Mesodermal cell (in vitro differentiated cells): ENCODE measurements around the gene MRTO4.
"Not testable (repeated sequence)": the region's sequence is repeated elsewhere in the genome, so short reads cannot be mapped to it uniquely, and the experiment has no call there.

Experiments
- H3K27ac ChIP-seq: 2 replicates; pipeline ENCODE4 v1.7.0; 2013; ENCODE audit warnings: mild to moderate bottlenecking, low read depth, low read length, moderate library complexity; ENCODE audit not compliant: severe bottlenecking
- H3K36me3 ChIP-seq: 2 replicates; pipeline ENCODE4 v1.7.1; 2013; ENCODE audit warnings: mild to moderate bottlenecking, low read length, moderate library complexity; ENCODE audit not compliant: control insufficient read depth, insufficient read depth
- H3K4me1 ChIP-seq: one replicate; pipeline ENCODE4 v1.7.1; 2013; ENCODE audit warnings: mild to moderate bottlenecking, low read length; ENCODE audit not compliant: insufficient read depth, control insufficient read depth, poor library complexity, severe bottlenecking
- H3K4me3 ChIP-seq: 2 replicates; pipeline ENCODE4 v1.7.0; 2013; ENCODE audit warnings: low read length, control low read depth, mild to moderate bottlenecking; ENCODE audit not compliant: insufficient read depth, poor library complexity, severe bottlenecking; ENCODE audit errors: extremely low read depth
- H3K9me3 ChIP-seq: 2 replicates; pipeline ENCODE4 v1.7.1; 2013; ENCODE audit warnings: mild to moderate bottlenecking, low read length, moderate library complexity; ENCODE audit not compliant: control insufficient read depth
- WGBS, 2 experiments: methylation state at CpG; one replicate each; pipeline ENCODE4 v1.1.5; 2013; ENCODE audit warnings: missing lambda C conversion rate in 2 of 2; ENCODE audit not compliant: insufficient coverage in 2 of 2; 5-methylcytosine and 5-hydroxymethylcytosine counted together

Gene MRTO4

DNA sequence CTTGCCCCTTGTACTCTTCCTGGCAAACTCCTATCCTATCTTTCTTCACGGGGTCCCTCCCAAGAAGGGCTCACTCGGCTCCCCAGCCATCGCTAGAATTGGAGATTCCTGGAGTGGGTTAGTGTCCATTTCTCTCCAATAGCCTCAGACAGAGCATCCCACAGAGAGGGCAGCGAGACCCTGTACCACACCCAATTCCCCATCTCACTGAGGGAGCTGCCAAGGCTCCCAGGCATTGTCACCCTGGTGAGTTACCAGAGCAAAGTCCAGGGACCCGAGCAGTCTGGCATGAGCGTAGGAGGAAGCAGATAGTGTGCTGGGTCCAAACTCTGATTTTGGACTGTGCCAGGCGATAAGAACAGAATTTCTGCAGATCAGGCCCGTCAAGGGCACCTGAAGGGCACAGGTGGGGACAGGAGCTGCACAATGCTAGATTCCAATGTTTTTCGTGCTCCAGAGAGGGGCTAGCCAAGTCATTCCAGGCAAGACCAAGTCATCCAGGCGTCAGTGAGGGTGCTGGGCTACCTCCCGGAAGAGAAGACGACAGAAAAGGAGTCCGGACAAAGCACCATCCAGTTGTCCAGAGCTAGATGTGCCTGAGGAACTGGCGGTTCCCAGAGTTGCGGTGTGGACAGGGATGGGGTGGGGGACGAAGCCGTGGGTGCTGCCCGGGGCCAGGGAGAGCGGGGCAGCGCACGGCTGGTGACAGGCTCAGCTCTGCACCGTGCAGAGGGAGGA lies 21.7 kb downstream of the MRTO4 start:
- H3K9me3 ChIP-seq = no peaks in the 10 kb centered on the region
- no peak overlapping the region for H3K4me3 ChIP-seq
- H3K36me3 ChIP-seq = no peaks in the 10 kb centered on the region
- no peak overlapping the region for H3K27ac ChIP-seq
- 94 to 95% methylated on average over 19 to 21 of the region's 22 CpGs for WGBS, 2 experiments
- H3K4me1 ChIP-seq = no peaks in the 10 kb centered on the region

DNA sequence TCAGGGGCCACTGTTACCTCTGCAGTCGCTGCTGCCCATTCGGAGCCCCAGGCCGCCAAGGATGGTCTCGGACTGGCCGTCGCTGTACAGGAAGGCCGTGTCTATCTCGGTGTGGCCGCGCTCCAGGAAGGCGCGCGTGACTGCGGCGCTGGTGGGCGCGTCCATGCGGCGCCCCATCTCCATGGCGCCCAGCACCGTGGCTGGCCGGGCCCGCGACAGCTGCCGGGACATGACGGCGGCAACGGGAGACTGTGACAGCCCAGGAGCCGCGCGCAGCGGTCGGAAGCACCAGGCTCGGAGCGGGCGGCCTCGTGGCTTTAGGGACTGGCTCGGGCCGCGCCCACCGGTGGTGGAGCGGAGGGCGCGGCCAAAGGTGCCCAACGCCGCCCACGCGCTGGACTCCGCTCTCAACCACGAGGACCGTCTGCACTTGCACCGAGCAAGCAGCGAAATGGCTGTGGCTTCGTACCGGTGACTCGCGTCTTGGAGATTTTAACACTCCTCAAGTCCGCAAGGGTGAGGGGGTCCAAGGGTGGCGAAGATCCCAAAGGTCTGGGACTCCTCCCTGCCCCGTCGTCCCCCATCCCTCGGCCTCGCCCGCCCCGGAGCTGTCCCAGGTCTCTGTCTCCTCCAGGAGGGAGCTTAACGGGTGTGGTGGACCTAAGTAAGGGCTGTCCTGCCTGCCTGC lies 22.4 kb downstream of the MRTO4 start:
- H3K36me3 ChIP-seq, H3K4me3 ChIP-seq, H3K9me3 ChIP-seq, H3K27ac ChIP-seq, H3K4me1 ChIP-seq: not testable (repeated sequence)
- WGBS, 2 experiments = 36 to 42% methylated on average over 33 to 39 of the region's 66 CpGs

DNA sequence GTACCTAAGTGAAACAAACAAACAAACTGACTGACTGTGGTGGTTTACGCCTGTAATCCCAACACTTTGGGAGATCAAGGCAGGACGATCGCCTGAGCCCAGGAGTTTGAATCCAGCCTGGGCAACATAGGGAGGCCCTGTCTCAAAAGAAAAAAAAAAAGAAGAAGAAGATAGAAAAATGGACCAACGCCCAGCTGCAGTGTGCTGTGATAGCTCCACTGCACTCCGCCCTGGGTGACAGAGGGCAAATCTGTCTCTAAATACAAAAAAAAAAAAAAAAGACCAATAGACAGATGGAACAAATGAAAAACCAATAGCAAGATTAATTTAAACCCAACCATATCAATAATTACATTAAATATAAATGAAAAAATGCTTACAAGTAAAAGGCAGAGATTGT lies 23.0 kb downstream of the MRTO4 start:
- 100% methylated on average over 2 of the region's 5 CpGs; no CpG with 5 or more reads in 1 of the 2 experiments for WGBS, 2 experiments
- Histone ChIP-seq H3K9me3 (no peaks in the 10 kb centered on the region), H3K27ac (no peak overlapping the region), H3K4me1 (no peaks in the 10 kb centered on the region), H3K4me3 (no peak overlapping the region), H3K36me3 (no peaks in the 10 kb centered on the region)

DNA sequence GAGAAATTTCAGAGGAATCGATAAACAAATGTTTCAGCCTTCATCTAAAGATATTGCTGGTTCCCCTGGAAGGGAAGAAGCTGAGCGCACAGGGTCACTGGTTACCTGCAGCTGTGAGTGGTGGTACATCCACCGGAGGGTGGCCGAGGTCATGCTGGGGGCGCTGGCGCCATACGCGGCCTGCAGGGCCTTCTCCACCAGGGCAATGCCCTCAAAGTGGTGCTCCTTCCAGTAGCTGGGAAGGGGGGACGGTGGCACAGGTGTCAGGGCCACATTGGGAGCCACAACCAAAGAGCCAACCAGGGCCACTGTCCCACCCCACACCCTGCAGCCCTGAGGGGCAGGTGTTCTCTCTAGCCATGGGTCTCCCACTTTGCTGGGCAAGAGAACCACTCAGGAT lies 32.3 kb downstream of the MRTO4 start:
- no peaks in the 10 kb centered on the region for H3K9me3 ChIP-seq
- 90 to 95% methylated on average over 2 to 9 of the region's 9 CpGs for WGBS, 2 experiments
- H3K36me3 ChIP-seq = no peaks in the 10 kb centered on the region
- no peak overlapping the region for H3K27ac ChIP-seq
- H3K4me1 ChIP-seq = no peaks in the 10 kb centered on the region
- H3K4me3 ChIP-seq = no peak overlapping the region

DNA sequence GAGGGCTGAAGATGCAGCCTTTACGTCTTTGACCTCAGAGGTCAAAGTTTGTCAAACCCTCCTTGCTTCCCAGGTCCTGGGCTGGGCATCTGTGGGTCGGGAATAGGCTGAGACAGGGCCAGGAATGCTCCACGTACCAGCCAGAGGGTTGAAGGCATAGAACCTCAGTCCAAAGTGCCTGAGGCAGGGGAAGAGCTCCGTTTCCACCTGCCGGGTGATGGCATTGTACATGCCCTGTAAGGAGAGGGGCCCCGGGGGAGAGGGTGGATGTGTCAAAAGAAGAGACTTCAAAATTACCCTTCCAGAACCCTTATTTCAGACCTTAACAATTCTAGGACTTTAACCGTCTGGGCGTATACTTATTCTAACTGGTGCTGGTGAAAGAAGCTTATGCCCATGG lies 33.3 kb downstream of the MRTO4 start:
- 90 to 94% methylated on average over 3 to 4 of the region's 8 CpGs for WGBS, 2 experiments
- Histone ChIP-seq H3K36me3 (no peaks in the 10 kb centered on the region), H3K27ac (no peak overlapping the region), H3K9me3 (no peaks in the 10 kb centered on the region), H3K4me3 (no peak overlapping the region), H3K4me1 (no peaks in the 10 kb centered on the region)

DNA sequence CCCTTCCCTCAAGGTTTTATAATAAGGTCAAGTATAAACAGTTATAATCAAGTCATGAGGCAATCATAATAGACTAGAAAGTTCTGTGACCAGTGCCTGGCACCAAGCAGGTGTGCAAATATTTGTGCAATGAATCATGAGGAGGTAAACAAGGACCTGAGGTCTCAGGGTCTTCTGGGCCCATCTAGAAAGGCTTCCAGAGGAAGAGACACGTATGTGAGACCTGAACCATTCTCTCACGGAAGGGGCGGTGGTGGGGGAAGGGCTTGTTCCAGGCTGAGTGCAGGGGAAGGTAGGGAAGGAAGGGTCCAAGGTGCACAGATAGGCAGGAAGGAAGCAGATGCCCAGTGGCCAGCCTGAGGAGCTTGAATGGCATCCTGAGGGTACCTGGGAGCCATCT lies 33.8 kb downstream of the MRTO4 start:
- H3K36me3 ChIP-seq, H3K27ac ChIP-seq, H3K9me3 ChIP-seq, H3K4me3 ChIP-seq, H3K4me1 ChIP-seq: not testable (repeated sequence)
- 90% methylated on average over 2 of the region's 3 CpGs; no CpG with 5 or more reads in 1 of the 2 experiments for WGBS, 2 experiments

DNA sequence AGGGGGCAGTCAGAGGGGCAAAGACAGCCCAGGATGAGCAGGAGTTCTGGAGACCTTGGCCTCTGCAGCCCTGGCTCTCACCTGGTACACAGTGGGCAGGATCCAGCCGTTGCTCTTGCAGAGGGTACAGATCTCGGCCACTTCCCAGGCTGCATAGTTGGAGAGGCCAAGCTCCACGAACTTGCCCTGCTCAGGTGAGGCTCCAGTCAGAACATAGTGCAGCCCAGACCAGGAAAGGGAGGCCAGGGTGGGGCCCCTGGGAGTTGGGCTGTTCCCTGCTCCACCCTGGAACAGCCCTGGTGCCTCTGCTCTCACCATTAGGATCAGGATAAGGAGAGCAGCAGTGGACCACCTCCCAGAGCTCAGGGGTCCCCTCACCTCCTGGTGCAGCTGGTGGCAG lies 34.2 kb downstream of the MRTO4 start:
- not testable (repeated sequence) for H3K27ac ChIP-seq, H3K4me1 ChIP-seq, H3K9me3 ChIP-seq, H3K4me3 ChIP-seq, H3K36me3 ChIP-seq
- WGBS, 2 experiments = 62 to 80% methylated on average over 3 of the region's 3 CpGs

DNA sequence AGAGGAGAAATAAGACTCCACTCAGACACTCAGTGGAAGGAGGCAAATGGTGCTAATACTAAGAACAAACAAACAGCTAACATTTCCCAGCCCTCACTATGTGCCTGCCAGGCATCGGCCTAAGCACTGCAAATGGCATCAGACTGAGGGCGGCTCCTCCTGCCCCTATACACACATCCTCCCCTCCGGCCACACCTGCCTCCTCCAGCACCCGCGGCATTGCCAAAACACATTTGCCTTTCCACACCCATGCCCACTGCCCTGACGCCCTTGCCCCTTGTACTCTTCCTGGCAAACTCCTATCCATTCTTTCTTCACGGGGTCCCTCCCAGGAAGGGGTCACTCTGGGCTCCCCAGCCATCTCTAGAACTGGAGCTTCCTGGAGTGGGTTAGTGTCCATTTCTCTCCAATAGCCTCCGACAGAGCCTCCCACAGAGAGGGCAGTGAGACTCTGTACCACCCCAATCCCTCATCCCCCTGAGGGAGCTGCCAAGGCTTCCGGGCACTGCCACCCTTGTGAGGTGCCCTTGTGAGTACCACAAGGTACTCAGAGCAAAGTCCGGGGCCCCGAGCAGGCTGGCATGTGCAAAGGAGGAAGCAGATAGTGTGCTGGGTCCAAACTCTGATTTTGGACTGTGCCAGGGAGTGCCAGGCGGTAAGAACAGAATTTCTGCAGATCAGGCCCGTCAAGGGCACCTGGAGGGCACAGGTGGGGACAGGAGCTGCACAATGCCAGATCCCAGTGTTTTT lies 36.0 kb downstream of the MRTO4 start:
- 90 to 94% methylated on average over 10 to 12 of the region's 13 CpGs for WGBS, 2 experiments
- Histone ChIP-seq H3K4me1 (no peaks in the 10 kb centered on the region), H3K27ac (no peak overlapping the region), H3K9me3 (peaks cover 7% of the 10 kb centered on the region), H3K4me3 (no peak overlapping the region), H3K36me3 (peaks cover 5% of the 10 kb centered on the region)

DNA sequence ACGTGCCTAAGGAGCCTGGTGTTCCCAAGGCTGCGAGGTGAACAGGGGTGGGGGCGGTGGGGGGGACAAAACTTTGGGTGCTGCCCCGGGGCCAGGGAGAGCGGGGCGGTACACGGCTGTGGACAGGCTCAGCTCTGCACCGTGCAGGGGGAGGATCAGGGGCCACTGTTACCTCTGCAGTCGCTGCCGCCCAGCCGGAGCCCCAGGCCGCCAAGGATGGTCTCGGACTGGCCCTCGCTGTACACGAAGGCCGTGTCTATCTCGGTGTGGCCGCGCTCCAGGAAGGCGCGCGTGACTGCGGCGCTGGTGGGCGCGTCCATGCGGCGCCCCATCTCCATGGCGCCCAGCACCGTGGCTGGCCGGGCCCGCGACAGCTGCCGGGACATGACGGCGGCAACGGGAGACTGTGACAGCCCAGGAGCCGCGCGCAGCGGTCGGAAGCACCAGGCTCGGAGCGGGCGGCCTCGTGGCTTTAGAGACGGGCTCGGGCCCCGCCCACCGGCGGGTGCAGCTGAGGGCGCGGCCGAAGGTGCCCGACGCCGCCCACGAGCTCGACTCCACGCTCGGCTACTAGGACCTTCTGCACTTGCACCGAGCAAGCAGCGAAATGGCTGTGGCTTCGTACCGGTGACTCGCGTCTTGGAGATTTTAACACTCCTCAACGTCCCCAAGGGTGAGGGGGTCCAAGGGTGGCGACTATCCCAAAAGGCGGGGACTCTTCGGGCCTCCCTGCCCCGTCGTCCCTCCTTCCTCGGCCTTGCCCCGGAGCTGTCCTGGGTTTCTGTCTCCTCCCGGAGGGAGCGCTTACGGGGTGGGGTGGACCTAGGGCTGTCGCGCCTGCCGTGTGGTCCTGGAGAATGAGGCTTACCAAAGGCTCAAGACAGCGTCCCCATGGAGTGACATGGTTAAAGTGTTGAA lies 37.0 kb downstream of the MRTO4 start, which contains the start of gene AKR7A3:
TSS of gene AKR7A3 (minus strand) at position 447 of the 918 bp plus-strand sequence. CDS start at position 386, 61 bp downstream.
- H3K4me3 ChIP-seq, H3K36me3 ChIP-seq, H3K27ac ChIP-seq, H3K9me3 ChIP-seq, H3K4me1 ChIP-seq: not testable (repeated sequence)
- WGBS, 2 experiments = 28 to 30% methylated on average over 34 to 41 of the region's 82 CpGs

DNA sequence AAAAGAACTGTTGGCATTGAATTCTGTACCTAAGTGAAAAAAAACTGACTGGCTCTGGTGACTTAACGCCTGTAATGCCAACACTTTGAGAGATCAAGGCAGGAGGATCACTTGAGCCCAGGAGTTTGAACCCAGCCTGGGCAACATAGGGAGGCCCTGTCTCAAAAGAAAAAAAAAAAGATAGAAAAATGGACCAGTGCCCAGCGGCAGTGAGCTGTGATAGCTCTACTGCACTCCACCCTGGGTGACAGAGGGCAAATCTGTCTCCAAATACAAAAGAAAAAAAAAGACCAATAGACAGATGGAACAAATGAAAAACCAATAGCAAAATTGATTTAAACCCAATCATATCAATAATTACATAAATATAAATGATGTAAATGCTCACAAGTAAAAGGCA lies 37.6 kb downstream of the MRTO4 start:
- H3K36me3 ChIP-seq = peaks cover 5% of the 10 kb centered on the region
- no peaks in the 10 kb centered on the region for H3K4me1 ChIP-seq
- WGBS, 2 experiments = 39 to 71% methylated on average over 1 of the region's 2 CpGs
- H3K9me3 ChIP-seq = peaks cover 13% of the 10 kb centered on the region
- no peak overlapping the region for H3K27ac ChIP-seq
- no peak overlapping the region for H3K4me3 ChIP-seq
